ENCODE measurements around the gene VWCE.

The VWCE gene

GRCh38 chr11:61325649-61326414 lies 30.7 kb upstream of the VWCE start:
- peak; percentile 5 for DNase-seq

GRCh38 chr11:61315260-61315659 lies 20.1 kb upstream of the VWCE start:
- DNase-seq: no peak

- no peak for DNase-seq
Measured at GRCh38 chr11:61310749-61311148, 15.6 kb upstream of the VWCE start.

- no peak for DNase-seq
Measured at GRCh38 chr11:61309739-61310138, 14.6 kb upstream of the VWCE start.

- no peak for DNase-seq
Measured at GRCh38 chr11:61309141-61309540, 14.0 kb upstream of the VWCE start.

GRCh38 chr11:61307354-61307753 lies 12.2 kb upstream of the VWCE start:
- DNase-seq: no peak

GRCh38 chr11:61306221-61306620 lies 11.1 kb upstream of the VWCE start:
- no peak for DNase-seq

GRCh38 chr11:61305417-61305816 lies 10.3 kb upstream of the VWCE start:
- no peak for DNase-seq

GRCh38 chr11:61303725-61304124 lies 8.6 kb upstream of the VWCE start:
- no peak for DNase-seq

- DNase-seq: no peak
Measured at GRCh38 chr11:61302550-61302949, 7.4 kb upstream of the VWCE start.

GRCh38 chr11:61298663-61299244 lies 3.6 kb upstream of the VWCE start:
- no peak for DNase-seq

GRCh38 chr11:61297746-61298145 lies 2.6 kb upstream of the VWCE start:
- peak; percentile 14 for DNase-seq

- no peak for DNase-seq
Measured at GRCh38 chr11:61297341-61297740, 2.2 kb upstream of the VWCE start.

- DNase-seq: no peak
Measured at GRCh38 chr11:61295596-61295926, 445 bp upstream of the VWCE start.

- no peak for DNase-seq
Measured at GRCh38 chr11:61293867-61294716, 1.0 kb downstream of the VWCE start.

- no peak for DNase-seq
Measured at GRCh38 chr11:61292356-61292755, 2.8 kb downstream of the VWCE start.

GRCh38 chr11:61290905-61291690 lies 4.0 kb downstream of the VWCE start:
- no peak for DNase-seq

- DNase-seq: no peak
Measured at GRCh38 chr11:61287338-61287977, 7.7 kb downstream of the VWCE start.

GRCh38 chr11:61283613-61284012 lies 11.5 kb downstream of the VWCE start:
- no peak for DNase-seq

- no peak for DNase-seq
Measured at GRCh38 chr11:61281581-61282250, 13.4 kb downstream of the VWCE start.

GRCh38 chr11:61280883-61281580 lies 14.1 kb downstream of the VWCE start:
- DNase-seq: no peak
